OCI-LY3 (cell line): ENCODE results near the gene TRIM67.

Experiments
- H2AFZ ChIP-seq: fragments of 200-600, 300-600 bp; shearing (Covaris generic); 2 replicates; pipeline ENCODE4 v1.6.0; 2014; ENCODE audit warnings: antibody characterized with exemption, low read depth, low read length
- H3K27ac ChIP-seq: fragments of 200-600, 300-600 bp; sonication (generic); 2 replicates; pipeline ENCODE4 v1.5.1; 2014; ENCODE audit warnings: mild to moderate bottlenecking, low read length, moderate library complexity, mixed read lengths
- H3K27me3 ChIP-seq: fragments of 200-600, 300-600 bp; sonication (generic); 2 replicates; pipeline ENCODE4 v1.6.1; 2014; ENCODE audit warnings: low read depth, low read length, mixed read lengths
- H3K36me3 ChIP-seq: fragments of 200-600, 300-600 bp; sonication (generic); replicated peaks from 2 replicates; pipeline ENCODE3; 2014; ENCODE audit warnings: low read depth, low read length, mixed read lengths
- H3K4me1 ChIP-seq: fragments of 300-600, 200-600 bp; sonication (generic); 2 replicates; pipeline ENCODE4 v1.6.1; 2014; ENCODE audit warnings: low read length, mixed read lengths
- H3K4me2 ChIP-seq: fragments of 200-600, 300-600 bp; sonication (generic); 2 replicates; pipeline ENCODE4 v1.6.1; 2014; ENCODE audit warnings: low read length, mixed read lengths
- H3K4me3 ChIP-seq: fragments of 300-600, 200-600 bp; sonication (generic); 2 replicates; pipeline ENCODE4 v1.5.1; 2014; ENCODE audit warnings: antibody characterized with exemption, mild to moderate bottlenecking, low read length, moderate library complexity
- H3K79me2 ChIP-seq: fragments of 300-600, 200-600 bp; shearing (Covaris generic); 2 replicates; pipeline ENCODE4 v1.6.1; 2014; ENCODE audit warnings: mild to moderate bottlenecking, low read length, mixed read lengths
- H3K9ac ChIP-seq: fragments of 300-600, 200-600 bp; shearing (Covaris generic); 2 replicates; pipeline ENCODE4 v1.6.0; 2014; ENCODE audit warnings: mild to moderate bottlenecking, low read length, moderate library complexity
- H3K9me3 ChIP-seq: fragments of 200-600, 300-600 bp; shearing (Covaris generic); 2 replicates; pipeline ENCODE4 v1.6.1; 2014; ENCODE audit warnings: low read length, mixed read lengths; ENCODE audit not compliant: insufficient read depth
- H4K20me1 ChIP-seq: fragments of 200-600, 300-600 bp; sonication (generic); 2 replicates; pipeline ENCODE4 v1.6.1; 2016; ENCODE audit warnings: low read length, mixed read lengths; ENCODE audit not compliant: insufficient read depth
- EZH2phosphoT487 ChIP-seq: fragments of 200-600 bp; shearing (Covaris generic); IDR thresholded peaks from 2 replicates; pipeline ENCODE4 v1.6.1; 2018; ENCODE audit warnings: antibody characterized with exemption, mixed run types, low read depth
- TF ChIP-seq, protein P1 (sequence below): fragments of 200-600, 300-600 bp; sonication (generic); IDR thresholded peaks from 2 replicates; pipeline ENCODE4 v1.5.1; 2014; ENCODE audit warnings: antibody characterized with exemption, low read length, low read depth

Gene TRIM67

DNA sequence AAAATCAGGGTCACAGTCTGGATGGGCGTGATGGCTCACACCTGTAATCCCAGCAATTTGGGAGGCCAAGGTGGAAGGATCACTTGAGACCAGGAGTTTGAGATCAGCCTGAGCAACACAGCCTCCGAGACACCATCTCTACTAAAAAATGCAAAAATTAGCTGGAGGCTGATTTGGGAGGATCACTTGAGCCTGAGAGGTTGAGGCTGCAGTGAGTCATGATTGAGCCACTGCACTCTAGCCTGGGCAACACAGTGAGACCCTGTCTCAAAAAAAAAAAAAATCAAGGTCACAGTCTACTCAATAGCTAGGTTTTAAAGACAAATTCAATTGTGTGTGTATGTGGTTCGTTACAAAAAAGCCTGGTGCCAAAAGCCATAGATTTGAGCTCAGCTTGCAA lies 34.4 kb downstream of the TRIM67 start:
- Histone ChIP-seq H3K4me1 (no peaks in the 10 kb centered on the region), H3K4me2 (no peak overlapping the region), H3K27me3 (peaks cover 23% of the 10 kb centered on the region), H4K20me1 (no peaks in the 10 kb centered on the region), H3K27ac (no peak overlapping the region), H2AFZ (no peak overlapping the region), H3K9me3 (no peaks in the 10 kb centered on the region), H3K36me3 (no peaks in the 10 kb centered on the region), H3K9ac (no peak overlapping the region), H3K4me3 (no peak overlapping the region), H3K79me2 (no peaks in the 10 kb centered on the region)
- TF ChIP-seq EZH2phosphoT487, result no peak
- TF ChIP-seq, protein P1, sequence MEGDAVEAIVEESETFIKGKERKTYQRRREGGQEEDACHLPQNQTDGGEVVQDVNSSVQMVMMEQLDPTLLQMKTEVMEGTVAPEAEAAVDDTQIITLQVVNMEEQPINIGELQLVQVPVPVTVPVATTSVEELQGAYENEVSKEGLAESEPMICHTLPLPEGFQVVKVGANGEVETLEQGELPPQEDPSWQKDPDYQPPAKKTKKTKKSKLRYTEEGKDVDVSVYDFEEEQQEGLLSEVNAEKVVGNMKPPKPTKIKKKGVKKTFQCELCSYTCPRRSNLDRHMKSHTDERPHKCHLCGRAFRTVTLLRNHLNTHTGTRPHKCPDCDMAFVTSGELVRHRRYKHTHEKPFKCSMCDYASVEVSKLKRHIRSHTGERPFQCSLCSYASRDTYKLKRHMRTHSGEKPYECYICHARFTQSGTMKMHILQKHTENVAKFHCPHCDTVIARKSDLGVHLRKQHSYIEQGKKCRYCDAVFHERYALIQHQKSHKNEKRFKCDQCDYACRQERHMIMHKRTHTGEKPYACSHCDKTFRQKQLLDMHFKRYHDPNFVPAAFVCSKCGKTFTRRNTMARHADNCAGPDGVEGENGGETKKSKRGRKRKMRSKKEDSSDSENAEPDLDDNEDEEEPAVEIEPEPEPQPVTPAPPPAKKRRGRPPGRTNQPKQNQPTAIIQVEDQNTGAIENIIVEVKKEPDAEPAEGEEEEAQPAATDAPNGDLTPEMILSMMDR, result no peak

DNA sequence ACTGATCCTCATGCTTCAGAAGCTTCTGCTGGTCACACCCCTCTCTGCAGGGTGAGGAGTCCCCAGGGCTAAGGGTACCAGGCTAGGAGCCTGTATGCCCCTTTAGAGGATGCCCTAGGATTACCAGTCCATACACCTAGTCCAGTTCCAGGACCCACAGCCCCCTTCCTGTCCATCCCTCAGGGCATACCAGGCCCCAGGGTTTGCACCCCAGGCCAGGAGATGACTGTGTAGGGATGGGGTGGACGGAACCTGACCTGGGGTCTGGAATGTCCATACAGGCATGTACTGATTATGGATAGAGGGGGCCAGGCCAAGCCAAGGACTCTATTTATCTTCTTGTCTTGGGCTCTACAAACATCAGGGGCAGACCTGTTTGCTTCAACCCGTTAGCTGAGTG lies 34.9 kb downstream of the TRIM67 start:
- H3K4me1 ChIP-seq, result no peaks in the 10 kb centered on the region
- no peaks in the 10 kb centered on the region for H3K79me2 ChIP-seq
- H3K4me3 ChIP-seq, result no peak overlapping the region
- no peaks in the 10 kb centered on the region for H4K20me1 ChIP-seq
- no peak overlapping the region for H3K4me2 ChIP-seq
- no peak overlapping the region for H2AFZ ChIP-seq
- no peak for TF ChIP-seq EZH2phosphoT487
- TF ChIP-seq, protein P1, result no peak
- H3K9me3 ChIP-seq, result no peaks in the 10 kb centered on the region
- H3K27ac ChIP-seq, result no peak overlapping the region
- H3K36me3 ChIP-seq, result no peaks in the 10 kb centered on the region
- no peak overlapping the region for H3K9ac ChIP-seq
- H3K27me3 ChIP-seq, result peaks cover 27% of the 10 kb centered on the region

DNA sequence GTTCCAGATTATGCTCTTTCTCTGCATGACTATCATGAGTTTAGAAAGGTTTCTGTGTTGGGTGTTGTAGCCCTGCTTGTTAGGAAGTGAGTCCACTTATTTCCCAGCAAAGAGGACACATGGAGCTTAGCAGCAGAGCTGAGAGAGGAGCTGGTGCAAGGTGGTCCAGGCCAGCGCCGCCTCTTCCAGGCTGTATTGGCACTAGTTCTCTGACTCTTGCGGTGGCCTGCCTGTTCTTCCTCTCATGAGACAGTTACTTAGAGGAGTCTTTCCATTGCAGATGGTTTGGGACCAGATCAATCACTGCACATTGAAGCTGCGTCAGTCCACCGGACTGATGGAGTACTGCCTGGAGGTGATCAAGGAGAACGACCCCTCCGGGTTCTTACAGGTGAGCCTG lies 38.0 kb downstream of the TRIM67 start:
- no peaks in the 10 kb centered on the region for H3K79me2 ChIP-seq
- no peak for TF ChIP-seq EZH2phosphoT487
- TF ChIP-seq, protein P1, result no peak
- peaks cover 54% of the 10 kb centered on the region for H3K27me3 ChIP-seq
- H2AFZ ChIP-seq, result no peak overlapping the region
- H3K4me1 ChIP-seq, result no peaks in the 10 kb centered on the region
- no peak overlapping the region for H3K4me3 ChIP-seq
- no peaks in the 10 kb centered on the region for H3K36me3 ChIP-seq
- H3K4me2 ChIP-seq, result no peak overlapping the region
- no peaks in the 10 kb centered on the region for H3K9me3 ChIP-seq
- no peak overlapping the region for H3K9ac ChIP-seq
- no peak overlapping the region for H3K27ac ChIP-seq
- no peaks in the 10 kb centered on the region for H4K20me1 ChIP-seq

DNA sequence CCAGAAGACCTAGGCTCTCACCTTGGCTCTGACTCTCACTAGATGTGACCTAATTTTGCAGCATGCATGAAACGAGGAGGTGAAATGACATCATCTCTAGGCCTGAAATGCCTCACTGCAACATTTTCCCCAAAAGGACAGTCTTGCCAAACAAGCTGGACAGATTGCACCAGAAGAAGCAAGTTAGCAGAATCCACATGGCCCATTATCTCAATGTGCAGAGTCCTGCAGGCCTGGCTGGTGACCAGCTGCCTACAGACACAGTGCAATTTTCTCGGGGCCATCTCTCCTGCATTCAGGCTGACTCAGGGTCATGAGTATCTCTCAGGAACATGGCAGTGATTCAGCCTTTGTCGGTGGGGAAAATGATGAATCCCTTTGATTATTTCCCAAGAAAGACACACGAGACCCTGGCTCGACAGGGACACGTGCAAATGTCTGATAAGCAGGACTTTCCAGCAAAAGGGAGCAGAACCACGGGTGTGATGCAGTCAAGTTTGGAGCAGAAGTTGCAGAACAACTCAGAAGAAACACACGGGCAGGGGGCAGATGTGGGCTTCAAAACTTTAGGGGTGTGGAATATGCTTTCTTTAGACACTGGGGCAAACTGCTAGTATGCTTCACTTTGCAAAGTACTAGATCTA lies 38.7 kb downstream of the TRIM67 start:
- Histone ChIP-seq H3K27me3 (peaks cover 58% of the 10 kb centered on the region), H3K4me2 (no peak overlapping the region), H2AFZ (no peak overlapping the region), H3K4me1 (no peaks in the 10 kb centered on the region), H3K79me2 (no peaks in the 10 kb centered on the region), H3K27ac (no peak overlapping the region), H3K4me3 (no peak overlapping the region), H3K9me3 (no peaks in the 10 kb centered on the region), H4K20me1 (no peaks in the 10 kb centered on the region), H3K36me3 (no peaks in the 10 kb centered on the region), H3K9ac (no peak overlapping the region)
- no peak for TF ChIP-seq EZH2phosphoT487
- TF ChIP-seq, protein P1, result no peak
